HG03175 (cell line): ENCODE measurements around the gene APOL4.
"Not testable (repeated sequence)": the region's sequence is repeated elsewhere in the genome, so short reads cannot be mapped to it uniquely, and the experiment has no call there.

Experiments used
- ATAC-seq: cut with Tn5 transposase; IDR thresholded peaks from one replicate; pipeline ENCODE4 v1.9.1; 2021; ENCODE audit warnings: mild to moderate bottlenecking, moderate library complexity; ENCODE audit not compliant: unreplicated experiment

Gene APOL4

GRCh38 chr22:36156119-36156514, 45.5 kb downstream of the APOL4 start:
- ATAC-seq: no peak

GRCh38 chr22:36155702-36156101, 45.9 kb downstream of the APOL4 start:
- no peak for ATAC-seq

- no peak for ATAC-seq
These were observed 47.1 kb downstream of the APOL4 start for GRCh38 chr22:36154423-36154945.

GRCh38 chr22:36153501-36154422, 47.8 kb downstream of the APOL4 start:
- no peak for ATAC-seq

- ATAC-seq: not testable (repeated sequence)
These were observed 48.8 kb downstream of the APOL4 start for GRCh38 chr22:36152821-36153220.

GRCh38 chr22:36152088-36152487, 49.5 kb downstream of the APOL4 start:
- ATAC-seq: no peak

GRCh38 chr22:36151006-36151595, 50.5 kb downstream of the APOL4 start:
- ATAC-seq: no peak

- ATAC-seq: no peak
These were observed 52.2 kb downstream of the APOL4 start for GRCh38 chr22:36149441-36149840.

GRCh38 chr22:36148411-36148810, 53.2 kb downstream of the APOL4 start:
- ATAC-seq: no peak

GRCh38 chr22:36147196-36147791, 54.3 kb downstream of the APOL4 start:
- ATAC-seq: no peak

- no peak for ATAC-seq
These were observed 55.7 kb downstream of the APOL4 start for GRCh38 chr22:36145881-36146280.

- ATAC-seq: no peak
These were observed 56.6 kb downstream of the APOL4 start for GRCh38 chr22:36144886-36145541.

- ATAC-seq: no peak
These were observed 57.7 kb downstream of the APOL4 start for GRCh38 chr22:36143956-36144355.

- ATAC-seq: no peak
These were observed 58.4 kb downstream of the APOL4 start for GRCh38 chr22:36143066-36143815.

GRCh38 chr22:36141481-36141880, 60.1 kb downstream of the APOL4 start:
- no peak for ATAC-seq
